ENCODE measurements around the gene G6PC3.
"Not testable (repeated sequence)": the region's sequence is repeated elsewhere in the genome, so short reads cannot be mapped to it uniquely, and the experiment has no call there.

G6PC3 gene

GRCh38 chr17:44070455-44071197 is at the start of gene G6PC3:
Gene G6PC3 (plus strand): TSS chr17:44070735. CDS start chr17:44070966, 231 bp downstream.
- peak; percentile 87 for DNase-seq

GRCh38 chr17:44021227-44021626 is 49.3 kb upstream of the G6PC3 start:
- not testable (repeated sequence) for DNase-seq

GRCh38 chr17:44022246-44022645 is 48.3 kb upstream of the G6PC3 start:
- no peak for DNase-seq

- DNase-seq, result no peak
These were observed 46.8 kb upstream of the G6PC3 start for GRCh38 chr17:44023545-44024270.

GRCh38 chr17:44024271-44024663 is 46.3 kb upstream of the G6PC3 start:
- no peak for DNase-seq

GRCh38 chr17:44024853-44025252 is 45.7 kb upstream of the G6PC3 start:
- no peak for DNase-seq

- no peak for DNase-seq
These were observed 40.8 kb upstream of the G6PC3 start for GRCh38 chr17:44029736-44030135.

- no peak for DNase-seq
These were observed 40.1 kb upstream of the G6PC3 start for GRCh38 chr17:44030482-44030881.

GRCh38 chr17:44033861-44034408 is 36.6 kb upstream of the G6PC3 start:
- DNase-seq, result no peak

- DNase-seq, result not testable (repeated sequence)
These were observed 35.8 kb upstream of the G6PC3 start for GRCh38 chr17:44034688-44035087.

GRCh38 chr17:44037471-44037870 is 33.1 kb upstream of the G6PC3 start:
- DNase-seq, result no peak

GRCh38 chr17:44038604-44039011 is 31.9 kb upstream of the G6PC3 start:
- no peak for DNase-seq

GRCh38 chr17:44039829-44040635 is 30.5 kb upstream of the G6PC3 start:
- DNase-seq, result no peak

GRCh38 chr17:44043272-44043696 is 27.3 kb upstream of the G6PC3 start:
- DNase-seq, result no peak

GRCh38 chr17:44044071-44044470 is 26.5 kb upstream of the G6PC3 start:
- DNase-seq, result no peak

- DNase-seq, result no peak
These were observed 25.0 kb upstream of the G6PC3 start for GRCh38 chr17:44045486-44045885.

- DNase-seq, result not testable (repeated sequence)
These were observed 23.6 kb upstream of the G6PC3 start for GRCh38 chr17:44046893-44047292.

- no peak for DNase-seq
These were observed 21.1 kb upstream of the G6PC3 start for GRCh38 chr17:44049294-44050060.

- DNase-seq, result no peak
These were observed 17.2 kb upstream of the G6PC3 start for GRCh38 chr17:44053125-44053872.

GRCh38 chr17:44059101-44059892 is 11.2 kb upstream of the G6PC3 start:
- DNase-seq, result no peak

GRCh38 chr17:44061446-44061845 is 9.1 kb upstream of the G6PC3 start:
- DNase-seq, result no peak

All from KG1 (cell line).